Choroid plexus epithelial cell (primary cell): Measurements from ENCODE around the gene BCL10.

ENCODE experiments used
- DNase-seq: peaks from one replicate; pipeline ENCODE4 v3.0.0-alpha.2; 2010; ENCODE audit warnings: low read depth
- H3K4me3 ChIP-seq: 2 replicates; pipeline ENCODE4 v1.5.1; 2011; ENCODE audit warnings: low read depth, mild to moderate bottlenecking, control low read depth, low read length, moderate library complexity
- CTCF ChIP-seq: conservative IDR thresholded peaks from 2 replicates; pipeline ENCODE4 v1.5.1; 2011; ENCODE audit warnings: low read depth, mild to moderate bottlenecking, control low read depth, inconsistent platforms, low read length, moderate library complexity

Gene BCL10

GRCh38 chr1:85240643-85241042, 35.8 kb downstream of the BCL10 start:
- no peak for DNase-seq
- no peak for TF ChIP-seq CTCF

DNA sequence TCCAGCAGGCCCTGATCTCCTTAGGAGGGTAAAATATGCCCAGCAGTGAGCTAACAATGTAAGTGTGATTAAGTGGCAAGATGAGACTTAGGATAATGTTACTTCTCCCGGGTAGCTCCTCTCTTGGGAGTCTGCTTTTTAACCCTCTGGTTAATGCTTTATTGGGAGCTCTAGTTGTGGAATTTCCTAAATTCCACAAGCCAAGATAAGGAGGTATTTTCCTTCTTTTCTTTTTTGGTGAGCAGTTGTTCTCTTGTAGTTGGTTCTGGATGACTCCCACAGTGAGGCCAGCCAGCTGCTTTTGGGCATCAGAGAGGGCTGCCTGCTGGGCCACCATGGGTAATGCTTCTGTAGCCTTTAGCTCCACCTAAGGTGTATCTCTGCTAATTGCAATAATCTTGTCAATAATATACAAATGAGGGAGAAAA, 36.2 kb downstream of the BCL10 start:
- peak; percentile 40 for TF ChIP-seq CTCF
- no peak overlapping the region for H3K4me3 ChIP-seq
- DNase-seq = peak; percentile 55

More at GRCh38 chr1:85240643-85241042, 35.8 kb downstream of the BCL10 start:
- no peak overlapping the region for H3K4me3 ChIP-seq

DNA sequence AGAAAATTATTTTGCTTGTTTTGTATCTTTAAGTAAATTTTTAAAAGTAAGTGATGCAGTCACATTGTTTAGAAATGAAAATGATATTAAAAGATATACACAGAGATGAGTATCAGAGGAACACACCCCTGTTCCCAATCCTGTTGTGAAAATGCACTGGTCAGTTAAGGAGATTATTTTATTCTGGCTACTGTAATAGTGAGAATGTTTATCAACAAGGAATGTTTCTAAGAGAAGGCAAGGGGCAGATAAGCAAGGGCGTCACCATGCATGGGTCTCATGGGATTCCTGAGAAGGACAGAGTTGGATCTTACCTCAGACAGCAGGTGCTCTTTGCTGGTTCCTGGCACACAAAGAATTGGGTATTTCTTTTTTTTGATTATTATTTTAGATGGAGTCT, 38.8 kb downstream of the BCL10 start:
- no peak overlapping the region for H3K4me3 ChIP-seq
- no peak for TF ChIP-seq CTCF

GRCh38 chr1:85230305-85230977, 46.0 kb downstream of the BCL10 start:
- no peak overlapping the region for H3K4me3 ChIP-seq
- peak; percentile 50 for TF ChIP-seq CTCF
- no peak for DNase-seq

More for the DNA sequence above, 38.8 kb downstream of the BCL10 start:
- no peak for DNase-seq

DNA sequence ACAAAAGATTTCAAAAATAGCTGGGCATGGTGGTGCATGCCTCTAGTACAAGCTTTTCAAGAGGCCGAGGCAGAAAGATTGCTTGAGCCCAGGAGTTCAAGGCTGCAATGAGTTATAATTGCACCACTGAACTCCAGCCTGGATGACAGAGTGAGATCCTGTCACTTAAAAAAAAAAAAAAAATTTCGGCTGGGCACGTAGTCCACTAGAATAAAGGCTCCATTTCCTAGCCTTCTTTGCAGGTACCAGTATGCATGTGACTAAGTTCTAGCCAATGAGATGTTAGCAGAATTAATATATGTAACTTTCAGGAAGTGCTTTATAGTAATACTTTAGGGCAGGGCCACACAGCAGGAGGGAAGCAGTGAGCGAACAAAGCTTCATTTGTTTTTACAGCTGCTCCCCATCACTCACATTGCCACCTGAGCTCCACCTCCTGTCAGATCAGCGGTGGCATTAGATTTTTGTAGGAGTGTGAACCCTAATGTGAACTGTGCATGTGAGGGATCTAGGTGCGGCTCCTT, 46.8 kb downstream of the BCL10 start:
- DNase-seq = no peak
- TF ChIP-seq CTCF = no peak
- no peak overlapping the region for H3K4me3 ChIP-seq

DNA sequence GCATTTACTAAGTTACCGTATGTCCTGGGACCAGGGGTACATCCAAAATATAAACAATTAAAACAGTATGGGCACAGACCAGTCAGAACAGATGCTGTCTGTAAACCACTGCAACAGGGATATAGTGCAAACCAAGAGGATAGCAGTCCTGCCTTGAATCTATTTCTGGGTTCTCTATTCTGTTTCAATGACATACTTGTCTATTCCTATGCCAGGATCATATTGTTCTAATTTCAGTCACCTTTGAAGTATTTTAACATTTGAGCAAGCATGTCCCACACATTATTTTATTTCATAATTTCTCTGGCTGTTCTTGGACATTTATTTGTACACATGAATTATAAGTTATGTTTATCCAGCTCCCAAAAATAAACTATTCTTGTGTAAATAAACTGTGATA, 47.5 kb downstream of the BCL10 start:
- no peak for TF ChIP-seq CTCF
- DNase-seq = no peak
- no peak overlapping the region for H3K4me3 ChIP-seq
